NCI-H2171 treated with DMSO at 0.1 percent for 48 hours (cell line): ENCODE results near the gene PDE4B.
"Not testable (repeated sequence)": the region's sequence is repeated elsewhere in the genome, so short reads cannot be mapped to it uniquely, and the experiment has no call there.

Source experiments
- DNase-seq: peaks from one replicate; lab custom pipeline; 2025; lab: John Stamatoyannopoulos, UW

Gene PDE4B

GRCh38 chr1:66393586-66394287 is 601.0 kb downstream of the PDE4B start:
- no peak for DNase-seq

GRCh38 chr1:66394603-66395002 is 601.9 kb downstream of the PDE4B start:
- DNase-seq: no peak

GRCh38 chr1:66395202-66396061 is 602.7 kb downstream of the PDE4B start:
- DNase-seq: no peak

GRCh38 chr1:66396212-66396890 is 603.7 kb downstream of the PDE4B start:
- DNase-seq: no peak

GRCh38 chr1:66397192-66397591 is 604.5 kb downstream of the PDE4B start:
- no peak for DNase-seq

GRCh38 chr1:66399888-66400529 is 607.3 kb downstream of the PDE4B start:
- no peak for DNase-seq

- DNase-seq: no peak
These were observed 608.0 kb downstream of the PDE4B start for GRCh38 chr1:66400660-66401059.

GRCh38 chr1:66401244-66401643 is 608.5 kb downstream of the PDE4B start:
- no peak for DNase-seq

GRCh38 chr1:66402194-66402593 is 609.5 kb downstream of the PDE4B start:
- peak; percentile 83 for DNase-seq

- no peak for DNase-seq
These were observed 610.5 kb downstream of the PDE4B start for GRCh38 chr1:66403007-66403731.

- DNase-seq: no peak
These were observed 612.4 kb downstream of the PDE4B start for GRCh38 chr1:66405061-66405460.

GRCh38 chr1:66411449-66411848 is 618.8 kb downstream of the PDE4B start:
- not testable (repeated sequence) for DNase-seq

GRCh38 chr1:66412704-66413103 is 620.0 kb downstream of the PDE4B start:
- no peak for DNase-seq

- DNase-seq: no peak
These were observed 620.6 kb downstream of the PDE4B start for GRCh38 chr1:66413136-66413837.

- DNase-seq: no peak
These were observed 621.1 kb downstream of the PDE4B start for GRCh38 chr1:66413838-66414175.

- DNase-seq: no peak
These were observed 622.6 kb downstream of the PDE4B start for GRCh38 chr1:66415281-66415680.

- DNase-seq: no peak
These were observed 623.2 kb downstream of the PDE4B start for GRCh38 chr1:66415866-66416265.

GRCh38 chr1:66416295-66416694 is 623.6 kb downstream of the PDE4B start:
- no peak for DNase-seq

GRCh38 chr1:66418021-66418420 is 625.3 kb downstream of the PDE4B start:
- no peak for DNase-seq

GRCh38 chr1:66420171-66420570 is 627.5 kb downstream of the PDE4B start:
- DNase-seq: not testable (repeated sequence)

- DNase-seq: not testable (repeated sequence)
These were observed 628.2 kb downstream of the PDE4B start for GRCh38 chr1:66420906-66421305.
